PC-9 (cell line): ENCODE results near the gene CMTM8. TPM values are rescaled to one million over a fixed set of nuclear protein-coding genes. Genes with fewer than 3 reads are reported as not detected.

Experiments
- BruUV-seq: library from RNA; stranded (reverse); fragments of 400-500 nt; replicated peaks from 2 replicates; lab custom pipeline; 2021; lab: Mats Ljungman, UMichigan
- CTCF ChIA-PET: fragments of 300-600 bp; sonication (Branson Sonifier 250); formaldehyde crosslinking; loops from one replicate; lab custom pipeline; 2022; ENCODE audit warnings: antibody characterized with exemption; lab: Charles Lee
- POLR2A ChIA-PET: fragments of 300-600 bp; sonication (Branson Sonifier 250); formaldehyde crosslinking; loops from one replicate; lab custom pipeline; 2022; ENCODE audit warnings: antibody characterized with exemption; ENCODE audit not compliant: unreplicated experiment; lab: Charles Lee
- DNase-seq, 2 experiments: peaks; one replicate each; pipeline versions ENCODE4 v3.0.0 to v3.0.0-alpha.2; 2015 to 2022; ENCODE audit warnings: mixed read lengths in 1 of 2
- H2AFZ ChIP-seq: fragments of 200-600 bp; sonication (generic); 2 replicates; pipeline ENCODE4 v1.8.1; 2017; ENCODE audit warnings: antibody characterized with exemption
- H3F3A ChIP-seq: fragments of 200-600 bp; sonication (generic); 2 replicates; pipeline ENCODE4 v1.8.1; 2017; ENCODE audit warnings: antibody characterized with exemption, mild to moderate bottlenecking, low read depth; ENCODE audit not compliant: insufficient read depth
- H3K27ac ChIP-seq: fragments of 200-600 bp; sonication (generic); 2 replicates; pipeline ENCODE4 v1.6.1; 2016; ENCODE audit warnings: mixed run types
- H3K27me3 ChIP-seq: fragments of 200-600 bp; sonication (generic); 2 replicates; pipeline ENCODE4 v1.6.1; 2016; ENCODE audit warnings: low read depth, mixed run types; ENCODE audit not compliant: insufficient read depth
- H3K36me3 ChIP-seq: fragments of 200-600 bp; sonication (generic); 2 replicates; pipeline ENCODE4 v1.6.1; 2016; ENCODE audit warnings: low read depth, mixed run types
- H3K4me1 ChIP-seq: fragments of 200-600 bp; sonication (generic); replicated peaks from 2 replicates; pipeline ENCODE4 v1.6.1; 2016; ENCODE audit warnings: mixed run types; ENCODE audit not compliant: insufficient read depth
- H3K4me2 ChIP-seq: fragments of 200-600 bp; sonication (generic); 2 replicates; pipeline ENCODE4 v1.6.1; 2017; ENCODE audit warnings: mixed run types
- H3K4me3 ChIP-seq: fragments of 200-600 bp; sonication (generic); 2 replicates; pipeline ENCODE4 v1.6.1; 2016; ENCODE audit warnings: mixed run types
- H3K79me2 ChIP-seq: fragments of 200-600 bp; sonication (generic); 2 replicates; pipeline ENCODE4 v1.6.1; 2017; ENCODE audit warnings: low read depth, mixed run types
- H3K9me2 ChIP-seq: fragments of 200-600 bp; sonication (generic); 2 replicates; pipeline ENCODE4 v1.8.1; 2017; ENCODE audit warnings: mild to moderate bottlenecking; ENCODE audit not compliant: insufficient read depth
- H3K9me3 ChIP-seq: fragments of 200-600 bp; sonication (generic); 2 replicates; pipeline ENCODE4 v1.8.1; 2016; ENCODE audit warnings: low read depth; ENCODE audit not compliant: insufficient read depth
- H4K20me1 ChIP-seq: fragments of 200-600 bp; sonication (generic); 2 replicates; pipeline ENCODE4 v1.8.1; 2017; ENCODE audit not compliant: insufficient read depth
- CTCF ChIP-seq: fragments of 200-600 bp; sonication (generic); conservative IDR thresholded peaks from 2 replicates; pipeline ENCODE4 v1.6.1; 2017; ENCODE audit warnings: mixed run types, antibody characterized with exemption, mild to moderate bottlenecking, moderate library complexity
- EZH2 ChIP-seq: fragments of 200-600 bp; sonication (generic); IDR thresholded peaks from 2 replicates; pipeline ENCODE4 v1.8.0; 2017; ENCODE audit warnings: antibody characterized with exemption, low read depth
- intact Hi-C: fragments of 100-400 bp; cut with micrococcal nuclease; formaldehyde crosslinking; loops from one replicate; pipeline ENCODE4 v1.10.0; 2022; ENCODE audit not compliant: unreplicated experiment
- total RNA-seq: library from RNA; stranded (reverse); gene quantifications from 2 replicates; pipeline ENCODE4 v1.2.3, GENCODE V29; 2021

Gene CMTM8
- total RNA-seq, 1 experiment from 2014 or later, result 17.8 TPM

- ChIA-PET POLR2A (no interaction called here), CTCF (interaction anchor here (0.6 kb wide), 1 partner anchor 20 kb away, joined by 3 read pairs; no protein-coding TSS in a partner anchor)
- no peaks in the 10 kb centered on the region for H3K36me3 ChIP-seq
- H3K9me3 ChIP-seq, result no peaks in the 10 kb centered on the region
- BruUV-seq, result no TSS peak
- no peaks in the 10 kb centered on the region for H3K4me1 ChIP-seq
- no peak for TF ChIP-seq CTCF
- no peak for TF ChIP-seq EZH2
- intact Hi-C loops, result no loop called here
- H3K4me3 ChIP-seq, result no peak overlapping the region
- H3K79me2 ChIP-seq, result no peaks in the 10 kb centered on the region
- H3F3A ChIP-seq, result no peaks in the 10 kb centered on the region
- H3K27ac ChIP-seq, result no peak overlapping the region
- H3K4me2 ChIP-seq, result no peak overlapping the region
- DNase-seq, result no peak
- H4K20me1 ChIP-seq, result no peaks in the 10 kb centered on the region
- no peak overlapping the region for H2AFZ ChIP-seq
- no peaks in the 10 kb centered on the region for H3K27me3 ChIP-seq
- no peaks in the 10 kb centered on the region for H3K9me2 ChIP-seq
Observed at GRCh38 chr3:32321095-32321790, 82.8 kb downstream of the CMTM8 start.

- Histone ChIP-seq H3F3A (no peaks in the 10 kb centered on the region), H2AFZ (no peak overlapping the region), H3K9me3 (no peaks in the 10 kb centered on the region), H3K27me3 (no peaks in the 10 kb centered on the region), H3K27ac (no peak overlapping the region), H3K9me2 (no peaks in the 10 kb centered on the region), H3K36me3 (no peaks in the 10 kb centered on the region), H3K79me2 (no peaks in the 10 kb centered on the region), H3K4me2 (no peak overlapping the region), H3K4me3 (no peak overlapping the region), H4K20me1 (no peaks in the 10 kb centered on the region), H3K4me1 (no peaks in the 10 kb centered on the region)
- BruUV-seq, result no TSS peak
- CTCF ChIA-PET, result no interaction called here
- TF ChIP-seq CTCF, result no peak
- no peak for TF ChIP-seq EZH2
- intact Hi-C loops, result no loop called here
- POLR2A ChIA-PET, result no interaction called here
- DNase-seq, result no peak
Observed at GRCh38 chr3:32322311-32322710, 83.8 kb downstream of the CMTM8 start.

GRCh38 chr3:32323604-32324003, 85.1 kb downstream of the CMTM8 start:
- Histone ChIP-seq H3K4me1 (no peaks in the 10 kb centered on the region), H3K4me2 (no peak overlapping the region), H3K27me3 (no peaks in the 10 kb centered on the region), H3K27ac (no peak overlapping the region), H3K9me2 (no peaks in the 10 kb centered on the region), H3K4me3 (no peak overlapping the region), H3K9me3 (no peaks in the 10 kb centered on the region), H4K20me1 (no peaks in the 10 kb centered on the region), H3K36me3 (no peaks in the 10 kb centered on the region), H2AFZ (no peak overlapping the region), H3K79me2 (no peaks in the 10 kb centered on the region), H3F3A (no peaks in the 10 kb centered on the region)
- no peak for TF ChIP-seq CTCF
- no peak for TF ChIP-seq EZH2
- ChIA-PET CTCF (interaction anchor here (0.6 kb wide), 1 partner anchor 68 kb away, joined by 3 read pairs; the partner anchor contains the start of gene CMTM7), POLR2A (no interaction called here)
- intact Hi-C loops, result no loop called here
- DNase-seq, result no peak
- BruUV-seq, result no TSS peak
